NCI-H748 (cell line): ENCODE measurements around the gene ATP6AP2.
"Not testable (repeated sequence)": the region's sequence is repeated elsewhere in the genome, so short reads cannot be mapped to it uniquely, and the experiment has no call there.

Source experiments
- DNase-seq: peaks from one replicate; lab custom pipeline; 2025; ENCODE audit not compliant: unreplicated experiment; lab: John Stamatoyannopoulos, UW

ATP6AP2 gene

GRCh38 chrX:40575411-40575810 lies 5.4 kb upstream of the ATP6AP2 start:
- DNase-seq: peak; percentile 2

- no peak for DNase-seq
These were observed 4.5 kb upstream of the ATP6AP2 start for GRCh38 chrX:40576291-40576690.

GRCh38 chrX:40578039-40578695 lies 2.6 kb upstream of the ATP6AP2 start:
- peak; percentile 8 for DNase-seq

- DNase-seq: no peak
These were observed 1.6 kb upstream of the ATP6AP2 start for GRCh38 chrX:40579141-40579540.

GRCh38 chrX:40579900-40580536 lies 752 bp upstream of the ATP6AP2 start:
- DNase-seq: peak; percentile 41

- DNase-seq: no peak
These were observed 658 bp downstream of the ATP6AP2 start for GRCh38 chrX:40581336-40581920.

- DNase-seq: not testable (repeated sequence)
These were observed 1.4 kb downstream of the ATP6AP2 start for GRCh38 chrX:40582178-40582577.

- no peak for DNase-seq
These were observed 2.0 kb downstream of the ATP6AP2 start for GRCh38 chrX:40582811-40583210.

GRCh38 chrX:40587623-40588022 lies 6.9 kb downstream of the ATP6AP2 start:
- DNase-seq: not testable (repeated sequence)

- not testable (repeated sequence) for DNase-seq
These were observed 9.0 kb downstream of the ATP6AP2 start for GRCh38 chrX:40589616-40590321.

- no peak for DNase-seq
These were observed 22.7 kb downstream of the ATP6AP2 start for GRCh38 chrX:40603446-40603845.

GRCh38 chrX:40607381-40607780 lies 26.6 kb downstream of the ATP6AP2 start:
- DNase-seq: no peak

GRCh38 chrX:40612511-40612910 lies 31.7 kb downstream of the ATP6AP2 start:
- DNase-seq: no peak

- DNase-seq: no peak
These were observed 35.2 kb downstream of the ATP6AP2 start for GRCh38 chrX:40615976-40616375.

- no peak for DNase-seq
These were observed 36.8 kb downstream of the ATP6AP2 start for GRCh38 chrX:40617566-40617965.

GRCh38 chrX:40622479-40623138 lies 41.8 kb downstream of the ATP6AP2 start:
- DNase-seq: no peak

GRCh38 chrX:40623139-40623536 lies 42.4 kb downstream of the ATP6AP2 start, which contains the start of gene MPC1L:
TSS of gene MPC1L (plus strand) at chrX:40623428. CDS start at chrX:40623566, 138 bp downstream.
- DNase-seq: no peak

- no peak for DNase-seq
These were observed 42.9 kb downstream of the ATP6AP2 start for GRCh38 chrX:40623665-40624064.

GRCh38 chrX:40625294-40625693 lies 44.5 kb downstream of the ATP6AP2 start:
- DNase-seq: no peak

- no peak for DNase-seq
These were observed 47.7 kb downstream of the ATP6AP2 start for GRCh38 chrX:40628506-40628905.

- no peak for DNase-seq
These were observed 51.4 kb downstream of the ATP6AP2 start for GRCh38 chrX:40632199-40632598.
